HG03439 (cell line): ENCODE results near the gene CREB3L2.

ENCODE experiments used
- ATAC-seq: cut with Tn5 transposase; IDR thresholded peaks from one replicate; pipeline ENCODE4 v1.9.1; 2021; ENCODE audit warnings: mild to moderate bottlenecking, moderate library complexity; ENCODE audit not compliant: unreplicated experiment

Gene CREB3L2

GRCh38 chr7:137879357-137880158 is 122.3 kb downstream of the CREB3L2 start:
- no peak for ATAC-seq

GRCh38 chr7:137878333-137878961 is 123.4 kb downstream of the CREB3L2 start:
- ATAC-seq, result no peak

- no peak for ATAC-seq
Measured at GRCh38 chr7:137877027-137877675, 124.7 kb downstream of the CREB3L2 start.

- no peak for ATAC-seq
Measured at GRCh38 chr7:137875746-137876145, 126.1 kb downstream of the CREB3L2 start.

- no peak for ATAC-seq
Measured at GRCh38 chr7:137873979-137874777, 127.7 kb downstream of the CREB3L2 start.

- no peak for ATAC-seq
Measured at GRCh38 chr7:137873524-137873923, 128.4 kb downstream of the CREB3L2 start.

- ATAC-seq, result no peak
Measured at GRCh38 chr7:137871170-137871915, 130.5 kb downstream of the CREB3L2 start.

GRCh38 chr7:137870684-137871083 is 131.2 kb downstream of the CREB3L2 start:
- ATAC-seq, result no peak

- ATAC-seq, result no peak
Measured at GRCh38 chr7:137870078-137870477, 131.8 kb downstream of the CREB3L2 start.

GRCh38 chr7:137869260-137869659 is 132.6 kb downstream of the CREB3L2 start:
- no peak for ATAC-seq

GRCh38 chr7:137867289-137867688 is 134.6 kb downstream of the CREB3L2 start:
- ATAC-seq, result no peak

GRCh38 chr7:137865764-137866163 is 136.1 kb downstream of the CREB3L2 start:
- no peak for ATAC-seq

- no peak for ATAC-seq
Measured at GRCh38 chr7:137862964-137863363, 138.9 kb downstream of the CREB3L2 start.

- ATAC-seq, result no peak
Measured at GRCh38 chr7:137862358-137862757, 139.5 kb downstream of the CREB3L2 start.

GRCh38 chr7:137860542-137860941 is 141.3 kb downstream of the CREB3L2 start:
- no peak for ATAC-seq

- no peak for ATAC-seq
Measured at GRCh38 chr7:137853053-137853452, 148.8 kb downstream of the CREB3L2 start.

- no peak for ATAC-seq
Measured at GRCh38 chr7:137852108-137852507, 149.8 kb downstream of the CREB3L2 start.

- no peak for ATAC-seq
Measured at GRCh38 chr7:137850972-137851945, 150.6 kb downstream of the CREB3L2 start.

- ATAC-seq, result no peak
Measured at GRCh38 chr7:137850571-137850970, 151.3 kb downstream of the CREB3L2 start.
